CD14-positive monocyte (primary cell): ENCODE measurements around the gene CACNG3. TPM values are rescaled to one million over a fixed set of nuclear protein-coding genes. Genes with fewer than 3 reads are reported as not detected.

Experiments
- DNase-seq, 3 donors: peaks; one replicate each; pipeline ENCODE4 v3.0.0-alpha.2; 2011 to 2022
- H2AFZ ChIP-seq: 2 replicates; pipeline ENCODE4 v1.6.0; 2012; ENCODE audit warnings: mild to moderate bottlenecking, low read depth, low read length, inconsistent platforms; ENCODE audit not compliant: insufficient read depth, poor library complexity, severe bottlenecking
- H3K27ac ChIP-seq, 2 donors: 1 replicate in 1 of 2; 2 replicates in 1 of 2; pipeline ENCODE4 v1.5.1; 2012 to 2013; ENCODE audit warnings: low read length in 2 of 2, control low read depth in 1 of 2, inconsistent platforms in 1 of 2, low read depth in 1 of 2, mild to moderate bottlenecking in 1 of 2
- H3K27me3 ChIP-seq, 2 donors: one replicate each; pipeline versions ENCODE4 v1.6.0 to v1.6.1; 2011 to 2013; ENCODE audit warnings: low read length in 2 of 2; ENCODE audit not compliant: control insufficient read depth in 2 of 2, insufficient read depth in 2 of 2
- H3K36me3 ChIP-seq, 2 donors: replicated peaks in 1 of 2; 1 replicate in 1 of 2; 2 replicates in 1 of 2; pipeline versions ENCODE4 v1.5.1 to v1.6.1; 2012 to 2013; ENCODE audit warnings: low read length in 2 of 2, control low read depth in 1 of 2, inconsistent platforms in 1 of 2, mild to moderate bottlenecking in 1 of 2; ENCODE audit not compliant: insufficient read depth in 2 of 2, control insufficient read depth in 1 of 2
- H3K4me1 ChIP-seq, 2 donors: 1 replicate in 1 of 2; 2 replicates in 1 of 2; pipeline versions ENCODE4 v1.5.1 to v1.6.1; 2012 to 2013; ENCODE audit warnings: low read length in 2 of 2, control low read depth in 1 of 2, inconsistent platforms in 1 of 2, mild to moderate bottlenecking in 1 of 2, moderate library complexity in 1 of 2; ENCODE audit not compliant: insufficient read depth in 2 of 2, control insufficient read depth in 1 of 2
- H3K4me2 ChIP-seq: replicated peaks from 2 replicates; pipeline ENCODE3; 2012; ENCODE audit warnings: low read length, moderate library complexity, mild to moderate bottlenecking; ENCODE audit not compliant: poor library complexity, severe bottlenecking; ENCODE audit errors: extremely low read depth
- H3K4me3 ChIP-seq, 3 experiments: fragments of 200-600 bp in 1 of 3; sonication (generic) in 1 of 3; replicated peaks in 1 of 3; 1 replicate in 2 of 3; 2 replicates in 1 of 3; pipeline ENCODE4 v1.5.1; 2011 to 2013; ENCODE audit warnings: low read length in 3 of 3, mild to moderate bottlenecking in 3 of 3, control low read depth in 2 of 3, low read depth in 2 of 3, inconsistent platforms in 1 of 3, moderate library complexity in 1 of 3
- H3K79me2 ChIP-seq: 2 replicates; pipeline ENCODE4 v1.6.0; 2012; ENCODE audit warnings: mild to moderate bottlenecking, control low read depth, inconsistent platforms, low read length, moderate library complexity; ENCODE audit not compliant: insufficient read depth
- H3K9ac ChIP-seq: 2 replicates; pipeline ENCODE4 v1.6.0; 2017; ENCODE audit warnings: low read length, mild to moderate bottlenecking; ENCODE audit not compliant: insufficient read depth, poor library complexity, severe bottlenecking
- H3K9me3 ChIP-seq, 2 donors: replicated peaks in 1 of 2; 1 replicate in 1 of 2; 2 replicates in 1 of 2; pipeline versions ENCODE4 v1.5.1 to v1.6.1; 2012 to 2013; ENCODE audit warnings: low read length in 2 of 2, control low read depth in 1 of 2; ENCODE audit not compliant: control insufficient read depth in 1 of 2, insufficient read depth in 1 of 2
- H4K20me1 ChIP-seq: 2 replicates; pipeline ENCODE4 v1.6.0; 2012; ENCODE audit warnings: mild to moderate bottlenecking, low read length, control low read depth, moderate library complexity; ENCODE audit not compliant: insufficient read depth
- H3K27ac Mint-ChIP-seq, 7 donors: one replicate each; pipeline ENCODE4 v1.8.0; 2020; ENCODE audit warnings: mild to moderate bottlenecking in 7 of 7, mixed read lengths in 7 of 7, moderate library complexity in 6 of 7, inconsistent platforms in 2 of 7
- H3K27me3 Mint-ChIP-seq, 3 donors: one replicate each; pipeline ENCODE4 v1.8.0; 2021 to 2022; ENCODE audit warnings: low read depth in 3 of 3, mild to moderate bottlenecking in 3 of 3, mixed read lengths in 3 of 3, moderate library complexity in 3 of 3, inconsistent platforms in 1 of 3
- H3K36me3 Mint-ChIP-seq, 2 donors: one replicate each; pipeline ENCODE4 v1.8.0; 2020; ENCODE audit warnings: mixed read lengths in 2 of 2, inconsistent platforms in 1 of 2, mild to moderate bottlenecking in 1 of 2
- H3K4me1 Mint-ChIP-seq: one replicate; pipeline ENCODE4 v1.8.0; 2020; ENCODE audit warnings: mild to moderate bottlenecking, mixed read lengths
- H3K4me3 Mint-ChIP-seq, 2 donors: one replicate each; pipeline ENCODE4 v1.8.0; 2020; ENCODE audit warnings: mild to moderate bottlenecking in 2 of 2, mixed read lengths in 2 of 2, moderate library complexity in 1 of 2
- H3K9me3 Mint-ChIP-seq, 7 donors: one replicate each; pipeline ENCODE4 v1.8.0; 2020 to 2022; ENCODE audit warnings: mixed read lengths in 7 of 7, mild to moderate bottlenecking in 6 of 7, moderate library complexity in 6 of 7, inconsistent platforms in 2 of 7
- WGBS: methylation state at CpG from one replicate; pipeline ENCODE4 v1.1.5; 2013; ENCODE audit warnings: missing lambda C conversion rate; ENCODE audit not compliant: insufficient coverage; 5-methylcytosine and 5-hydroxymethylcytosine counted together
- intact Hi-C, 2 donors: fragments of 100-400 bp; cut with micrococcal nuclease; formaldehyde crosslinking; loops; one replicate each; pipeline versions ENCODE4 v1.15.0 to v1.15.1; 2023
- polyA plus RNA-seq, 3 donors: library from polyadenylated mRNA; depleted of rRNA in 1 of 3; unstranded in 2 of 3; stranded (reverse) in 1 of 3; fragments of 300-500 nt in 2 of 3; fragments of >200 nt in 1 of 3; fragmentation: Illumina TruSeq in 2 of 3; gene quantifications; 1 replicate in 2 of 3; 2 replicates in 1 of 3; pipeline ENCODE4 v1.2.3, GENCODE V29; 2012 to 2021
- TF ChIP-seq, protein P1 (sequence below): fragments of 200-600 bp; IDR thresholded peaks from one replicate; pipeline ENCODE4 v1.8.0; 2022; ENCODE audit warnings: antibody characterized with exemption, mild to moderate bottlenecking

CACNG3 gene
- polyA plus RNA-seq, 3 donors: not detected

GRCh38 chr16:24328835-24329452, 72.8 kb downstream of the CACNG3 start:
- 73% methylated on average over 10 of the region's 14 CpGs for WGBS
- Mint-ChIP-seq H3K9me3 (peaks cover 0 to 5% (median 0%) of the 10 kb centered on the region in 7 donors), H3K27me3 (peaks cover 4 to 10% (median 9%) of the 10 kb centered on the region in 3 donors), H3K4me1 (no peaks in the 10 kb centered on the region), H3K4me3 (no peak overlapping the region), H3K27ac (no peak overlapping the region), H3K36me3 (no peaks in the 10 kb centered on the region)
- H3K36me3 ChIP-seq: no peaks in the 10 kb centered on the region
- TF ChIP-seq, protein P1, sequence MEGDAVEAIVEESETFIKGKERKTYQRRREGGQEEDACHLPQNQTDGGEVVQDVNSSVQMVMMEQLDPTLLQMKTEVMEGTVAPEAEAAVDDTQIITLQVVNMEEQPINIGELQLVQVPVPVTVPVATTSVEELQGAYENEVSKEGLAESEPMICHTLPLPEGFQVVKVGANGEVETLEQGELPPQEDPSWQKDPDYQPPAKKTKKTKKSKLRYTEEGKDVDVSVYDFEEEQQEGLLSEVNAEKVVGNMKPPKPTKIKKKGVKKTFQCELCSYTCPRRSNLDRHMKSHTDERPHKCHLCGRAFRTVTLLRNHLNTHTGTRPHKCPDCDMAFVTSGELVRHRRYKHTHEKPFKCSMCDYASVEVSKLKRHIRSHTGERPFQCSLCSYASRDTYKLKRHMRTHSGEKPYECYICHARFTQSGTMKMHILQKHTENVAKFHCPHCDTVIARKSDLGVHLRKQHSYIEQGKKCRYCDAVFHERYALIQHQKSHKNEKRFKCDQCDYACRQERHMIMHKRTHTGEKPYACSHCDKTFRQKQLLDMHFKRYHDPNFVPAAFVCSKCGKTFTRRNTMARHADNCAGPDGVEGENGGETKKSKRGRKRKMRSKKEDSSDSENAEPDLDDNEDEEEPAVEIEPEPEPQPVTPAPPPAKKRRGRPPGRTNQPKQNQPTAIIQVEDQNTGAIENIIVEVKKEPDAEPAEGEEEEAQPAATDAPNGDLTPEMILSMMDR: no peak
- no peak overlapping the region for H3K9ac ChIP-seq
- intact Hi-C loops: no loop called here
- H3K27ac ChIP-seq: no peak overlapping the region
- DNase-seq: no peak
- H3K4me1 ChIP-seq: no peaks in the 10 kb centered on the region
- H3K4me3 ChIP-seq: no peak overlapping the region
- H3K79me2 ChIP-seq: no peaks in the 10 kb centered on the region
- no peak overlapping the region for H2AFZ ChIP-seq
- no peaks in the 10 kb centered on the region for H4K20me1 ChIP-seq
- H3K27me3 ChIP-seq: no peaks in the 10 kb centered on the region
- no peak overlapping the region for H3K4me2 ChIP-seq
- H3K9me3 ChIP-seq: no peaks in the 10 kb centered on the region

- no peaks in the 10 kb centered on the region for H3K27me3 ChIP-seq
- no peaks in the 10 kb centered on the region for H3K36me3 ChIP-seq
- no peaks in the 10 kb centered on the region for H4K20me1 ChIP-seq
- H2AFZ ChIP-seq: no peak overlapping the region
- H3K9me3 ChIP-seq: peaks cover 0 to 14% of the 10 kb centered on the region in 2 donors
- no peak overlapping the region for H3K27ac ChIP-seq
- TF ChIP-seq, protein P1: no peak
- H3K9ac ChIP-seq: no peak overlapping the region
- Mint-ChIP-seq H3K27ac (no peak overlapping the region), H3K4me3 (no peak overlapping the region), H3K9me3 (peaks cover 0 to 15% (median 8%) of the 10 kb centered on the region in 7 donors), H3K36me3 (no peaks in the 10 kb centered on the region), H3K4me1 (no peaks in the 10 kb centered on the region), H3K27me3 (peaks cover 4 to 10% (median 7%) of the 10 kb centered on the region in 3 donors)
- intact Hi-C loops: no loop called here
- H3K4me3 ChIP-seq: no peak overlapping the region
- no peaks in the 10 kb centered on the region for H3K4me1 ChIP-seq
- DNase-seq: no peak
- H3K4me2 ChIP-seq: no peak overlapping the region
- no peaks in the 10 kb centered on the region for H3K79me2 ChIP-seq
- WGBS: 91% methylated on average over 3 of the region's 3 CpGs
These were observed 76.0 kb downstream of the CACNG3 start for GRCh38 chr16:24332178-24332577.
